EH (cell line): ENCODE data around the gene CYP27C1.
A peak's percentile ranks its signal among the peaks of the same experiment; 100 is the strongest.
"Not testable (repeated sequence)": the region's sequence is repeated elsewhere in the genome, so short reads cannot be mapped to it uniquely, and the experiment has no call there.

Source experiments
- DNase-seq: peaks from one replicate; pipeline ENCODE4 v3.0.0-alpha.2; 2015; ENCODE audit warnings: low read depth

CYP27C1 gene

DNA sequence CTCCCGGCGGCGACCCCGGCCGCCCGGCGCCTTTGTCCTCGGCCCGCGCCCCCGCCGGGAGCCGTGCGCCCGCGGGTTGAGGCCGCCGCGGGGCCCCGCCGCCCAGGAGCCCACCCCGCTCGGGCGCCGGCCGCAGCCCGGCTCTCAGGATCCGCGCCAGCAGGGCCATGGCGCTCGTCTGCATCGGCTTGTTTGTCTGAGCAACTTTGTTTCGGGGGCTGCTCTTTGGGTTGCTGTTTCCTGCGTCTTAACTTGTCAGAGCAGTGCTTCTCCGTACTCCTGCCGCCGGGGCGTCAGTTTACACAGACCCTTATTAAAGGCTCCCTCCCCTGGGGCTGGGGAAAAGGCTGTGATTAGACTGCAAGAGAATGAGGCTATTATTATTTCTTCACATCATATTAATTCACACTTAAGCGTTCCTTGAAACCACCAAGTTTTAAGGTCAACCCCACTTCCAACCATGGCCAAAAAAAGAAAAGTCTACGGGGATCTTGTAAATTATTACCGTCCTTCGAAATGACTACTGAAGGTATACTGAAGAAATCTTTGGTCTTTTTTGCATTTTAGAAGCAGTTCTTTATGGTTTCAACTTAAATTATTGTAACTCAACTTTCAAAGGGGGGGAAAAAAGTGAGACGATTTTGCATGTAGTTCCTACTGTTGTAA is at the start of gene CYP27C1:
TSS of gene CYP27C1 (minus strand) at position 198 of the 666 bp plus-strand sequence. CDS start at position 169, 29 bp downstream.
- peak; percentile 35 for DNase-seq

GRCh38 chr2:127261804-127262406 is 41.8 kb upstream of the CYP27C1 start:
- DNase-seq: no peak

GRCh38 chr2:127259355-127259754 is 39.3 kb upstream of the CYP27C1 start:
- DNase-seq: no peak

- DNase-seq: no peak
These were observed 36.8 kb upstream of the CYP27C1 start for GRCh38 chr2:127256866-127257265.

DNA sequence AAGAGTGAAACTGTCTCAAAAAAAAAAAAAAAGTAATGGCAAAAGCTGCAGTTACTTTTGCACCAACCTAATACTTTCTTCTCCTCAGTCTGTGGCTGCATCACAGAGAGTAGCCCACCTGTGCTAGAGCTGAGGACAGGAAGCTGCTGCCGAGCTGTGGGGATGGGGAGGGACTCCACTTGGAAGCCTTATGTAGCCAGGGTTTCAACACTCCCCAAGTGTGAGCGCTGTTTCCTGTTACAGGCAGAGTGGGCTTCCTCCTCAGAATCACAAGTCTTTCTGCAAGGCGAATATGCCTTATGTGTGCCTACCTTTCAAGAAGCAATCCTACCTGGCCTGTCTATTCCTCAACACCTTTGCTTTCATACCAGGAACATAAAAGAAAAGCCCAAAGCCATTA is 36.3 kb upstream of the CYP27C1 start:
- DNase-seq: no peak

DNA sequence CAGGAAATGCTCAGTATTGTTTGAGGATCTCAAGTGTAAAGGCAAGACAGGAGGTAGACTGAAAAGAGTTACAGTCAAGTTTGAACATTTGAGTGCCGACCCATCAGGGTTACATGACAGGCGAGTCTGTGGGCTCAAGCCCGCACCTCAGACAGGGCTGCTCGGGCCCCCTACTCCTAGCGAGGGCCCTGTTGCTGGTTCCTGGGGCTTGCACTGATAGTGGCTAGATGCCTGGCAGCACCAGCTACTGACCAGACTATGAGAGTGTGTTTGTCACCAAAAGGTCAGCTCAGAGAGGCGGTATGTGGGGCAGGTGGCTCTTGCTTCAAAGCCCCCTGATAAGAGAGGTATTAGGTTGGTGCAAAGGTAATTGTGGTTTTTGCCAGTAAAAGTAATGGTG is 35.6 kb upstream of the CYP27C1 start:
- DNase-seq: no peak

DNA sequence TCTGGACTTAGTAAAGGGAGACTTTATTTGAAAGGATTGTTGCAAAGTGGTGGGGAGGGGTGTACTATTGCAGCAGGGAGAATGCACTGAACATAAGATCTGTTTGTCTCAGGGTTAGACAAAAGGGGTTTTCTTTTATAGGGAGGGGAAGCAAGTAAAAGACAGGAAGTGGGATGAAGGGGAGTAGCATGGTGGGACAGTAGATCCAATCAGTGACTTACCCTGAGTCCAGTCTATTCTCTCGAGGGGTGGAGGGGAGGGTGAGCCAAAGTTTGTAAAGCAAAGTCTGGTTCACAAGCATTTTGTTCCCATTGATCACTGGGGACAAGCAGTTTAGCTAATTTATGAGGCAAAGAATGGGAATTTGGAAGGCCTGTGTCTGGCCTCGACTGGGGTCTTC is 35.0 kb upstream of the CYP27C1 start:
- DNase-seq: no peak

DNA sequence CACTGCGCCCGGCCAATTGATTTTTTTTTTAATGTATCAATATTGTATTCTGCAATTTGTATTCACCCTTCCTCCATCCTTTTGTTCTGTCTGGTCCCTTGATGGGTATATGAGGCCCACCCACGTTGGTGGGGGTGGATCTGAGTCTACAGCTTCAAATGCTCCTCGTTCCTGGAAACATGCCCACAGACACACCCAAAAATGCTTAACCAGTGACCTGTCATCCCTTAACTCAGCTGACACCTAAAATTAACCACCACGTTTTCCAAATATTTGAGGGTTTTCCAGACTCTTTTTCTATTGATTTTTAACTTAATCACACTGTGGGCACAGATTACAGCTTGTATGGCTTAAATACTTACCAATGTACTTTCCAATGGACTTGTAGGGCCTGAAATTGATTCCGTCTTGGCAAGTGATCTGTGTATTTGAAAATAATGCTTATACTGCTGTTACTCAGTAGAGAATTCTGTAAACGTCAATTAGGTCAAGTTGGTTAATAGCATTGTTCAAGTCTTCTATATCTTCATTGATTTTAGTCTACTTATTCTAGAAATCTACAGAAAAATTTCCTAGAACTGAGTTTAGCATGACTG is 34.4 kb upstream of the CYP27C1 start:
- DNase-seq: peak; percentile 59

DNA sequence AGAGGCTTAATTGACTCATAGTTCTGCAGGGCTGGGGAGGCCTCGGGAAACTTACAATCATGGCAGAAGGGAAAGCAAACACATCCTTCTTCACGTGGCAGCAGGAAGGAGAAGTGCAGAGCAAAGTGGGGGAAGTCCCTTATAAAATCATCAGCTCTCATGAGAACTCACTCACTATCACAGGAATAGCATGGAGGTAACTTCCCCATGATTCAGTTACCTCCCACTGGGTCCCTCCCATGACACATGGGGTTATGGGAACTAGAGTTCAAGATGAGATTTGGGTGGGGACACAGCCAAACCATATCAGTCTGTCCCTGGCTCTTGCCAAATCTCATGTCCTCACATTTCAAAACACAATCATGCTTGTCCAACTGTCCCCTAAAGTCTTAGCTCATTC is 21.1 kb upstream of the CYP27C1 start:
- DNase-seq: not testable (repeated sequence)

GRCh38 chr2:127239395-127239794 is 19.3 kb upstream of the CYP27C1 start:
- no peak for DNase-seq

- DNase-seq: not testable (repeated sequence)
These were observed 17.7 kb upstream of the CYP27C1 start for GRCh38 chr2:127237768-127238167.

DNA sequence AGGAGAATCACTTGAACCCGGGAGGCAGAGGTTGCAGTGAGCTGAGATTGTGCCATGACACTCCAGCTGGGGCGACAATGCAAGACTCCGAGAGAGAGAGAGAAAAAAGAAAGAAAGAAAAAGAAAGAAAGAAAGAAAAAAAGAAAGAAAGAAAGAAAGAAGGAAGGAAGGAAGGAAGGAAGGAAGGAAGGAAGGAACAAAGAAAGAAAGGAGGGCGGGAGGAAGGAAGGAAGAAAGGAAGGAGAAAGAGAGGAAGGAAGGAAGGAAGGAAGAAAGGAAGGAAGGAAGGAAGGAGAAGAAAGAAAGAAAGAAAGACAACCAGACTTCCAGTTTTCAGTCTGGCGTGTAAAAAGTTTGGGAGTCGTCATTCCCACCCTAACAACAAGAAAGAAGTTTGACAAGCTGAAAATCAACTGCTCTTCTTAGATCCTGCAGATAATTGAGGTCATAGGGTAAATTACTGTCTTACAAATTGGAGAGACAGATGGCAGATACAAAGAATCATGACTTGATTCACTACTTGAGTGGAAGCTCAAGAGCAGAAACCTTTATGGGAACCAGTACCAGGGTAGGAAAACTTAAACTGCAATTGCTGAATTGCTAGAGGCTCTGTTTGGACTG is 15.1 kb upstream of the CYP27C1 start:
- DNase-seq: no peak

DNA sequence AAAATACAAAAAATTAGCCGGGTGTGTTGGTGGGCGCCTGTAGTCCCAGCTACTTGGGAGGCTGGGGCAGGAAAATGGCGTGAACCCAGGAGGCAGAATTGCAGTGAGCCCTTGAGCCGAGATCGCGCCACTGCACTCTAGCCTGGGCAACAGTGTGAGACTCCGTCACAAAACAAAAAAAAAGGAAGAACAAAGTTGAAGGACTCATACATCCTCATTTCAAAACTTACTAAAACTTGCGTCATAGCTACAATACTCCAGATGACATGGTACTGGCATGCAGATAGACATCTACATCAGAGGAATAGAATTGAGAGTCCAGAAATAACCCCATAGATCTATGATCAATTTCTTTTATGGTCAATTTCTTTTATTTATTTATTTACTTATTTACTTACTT is 13.6 kb upstream of the CYP27C1 start:
- DNase-seq: no peak

- no peak for DNase-seq
These were observed 11.2 kb upstream of the CYP27C1 start for GRCh38 chr2:127231130-127231865.

- DNase-seq: no peak
These were observed 9.5 kb upstream of the CYP27C1 start for GRCh38 chr2:127229555-127229954.

- peak; percentile 58 for DNase-seq
These were observed 8.0 kb upstream of the CYP27C1 start for GRCh38 chr2:127228102-127228501.

GRCh38 chr2:127227264-127227660 is 7.2 kb upstream of the CYP27C1 start:
- not testable (repeated sequence) for DNase-seq

- peak; percentile 98 for DNase-seq
These were observed 6.6 kb upstream of the CYP27C1 start for GRCh38 chr2:127226520-127227263.

DNA sequence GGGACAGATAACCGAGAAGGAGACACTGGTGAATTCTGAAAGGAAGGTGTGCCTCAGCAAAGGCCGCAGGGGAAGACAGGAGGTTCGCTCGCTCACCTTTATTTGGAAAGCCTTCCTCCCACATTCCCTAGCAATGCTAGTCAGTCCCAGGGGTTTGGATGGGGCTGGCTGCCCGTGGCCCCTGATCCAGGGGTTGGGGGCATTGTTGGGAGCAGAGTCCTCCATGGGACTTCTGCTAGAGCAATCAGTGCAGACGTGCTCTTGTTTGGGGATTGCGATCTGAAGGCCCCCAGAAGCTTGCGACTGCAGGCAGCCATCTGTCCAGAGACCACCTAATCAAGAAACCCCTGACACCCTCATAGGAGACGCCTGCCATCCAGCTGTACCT is 6.0 kb upstream of the CYP27C1 start:
- DNase-seq: no peak

DNA sequence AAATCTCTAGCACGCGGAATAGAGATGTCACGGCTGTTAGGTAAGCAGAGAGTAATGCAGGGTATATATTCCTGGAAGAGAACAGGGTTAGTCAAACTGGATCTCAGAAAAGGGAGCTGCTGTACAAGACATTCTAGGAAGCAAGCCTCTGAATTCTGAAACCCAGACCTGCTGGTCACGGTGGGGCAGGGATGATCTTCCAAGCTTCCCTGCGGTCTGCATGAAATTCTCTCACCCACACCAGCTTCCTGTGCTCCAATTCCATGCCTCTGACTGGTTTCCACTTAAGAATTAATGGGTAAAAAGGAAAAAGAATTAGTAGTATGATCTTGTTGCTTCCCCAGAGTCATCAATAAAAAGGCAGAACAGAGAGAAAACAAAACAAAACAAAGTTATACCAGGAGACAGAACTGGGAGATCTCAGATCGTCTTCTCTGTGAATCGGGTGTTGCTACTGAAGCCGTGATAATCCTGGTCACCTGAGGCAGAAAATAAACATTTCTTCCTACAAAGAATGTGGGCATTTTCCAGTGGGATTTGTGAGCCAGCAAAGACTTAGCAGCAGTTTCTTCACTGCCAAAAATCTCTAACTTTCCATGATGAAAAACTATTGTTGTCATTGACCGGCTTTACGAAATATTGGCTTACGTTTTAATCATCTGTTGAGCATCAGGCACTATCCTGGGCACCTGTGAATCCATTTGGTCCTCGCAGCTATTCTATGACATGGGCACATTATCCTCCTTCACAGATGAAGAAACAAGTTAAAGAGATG is 5.3 kb upstream of the CYP27C1 start:
- DNase-seq: peak; percentile 86

DNA sequence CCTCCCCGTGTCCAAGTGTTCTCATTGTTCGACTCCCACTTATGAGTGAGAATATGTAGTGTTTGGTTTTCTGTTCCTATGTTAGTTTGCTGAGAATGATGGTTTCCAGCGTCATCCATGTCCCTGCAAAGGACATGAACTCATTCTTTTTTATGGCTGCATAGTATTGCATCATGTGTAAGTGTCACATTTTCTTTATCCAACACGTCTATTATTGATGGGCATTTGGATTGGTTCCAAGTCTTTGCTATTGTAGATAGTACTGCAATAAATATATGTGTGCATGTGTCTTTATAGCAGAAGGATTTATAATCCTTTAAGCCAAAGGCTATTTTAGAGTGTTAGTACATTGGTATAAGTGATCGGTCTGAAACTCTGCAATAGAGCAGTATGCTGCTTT is 4.0 kb upstream of the CYP27C1 start:
- not testable (repeated sequence) for DNase-seq
